Astrocyte (in vitro differentiated cells and primary cell): ENCODE results near the gene PPFIBP1.

Experiments
- CTCF ChIP-seq: IDR thresholded peaks from 2 replicates; pipeline ENCODE4 v1.5.1; 2011; ENCODE audit warnings: low read depth, mild to moderate bottlenecking, inconsistent platforms, low read length, moderate library complexity; ENCODE audit not compliant: insufficient read depth
- EZH2 ChIP-seq: IDR thresholded peaks from 2 replicates; pipeline ENCODE4 v1.6.1; 2012; ENCODE audit warnings: mild to moderate bottlenecking, low read length, inconsistent platforms; ENCODE audit not compliant: insufficient read depth

- TF ChIP-seq CTCF (no peak), EZH2 (no peak)
These were observed 6.3 kb downstream of the PPFIBP1 start for GRCh38 chr12:27530157-27530922.
